Measurements from ENCODE around the gene NCKAP5. TPM values are rescaled to one million over a fixed set of nuclear protein-coding genes. Genes with fewer than 3 reads are reported as not detected.

NCKAP5 gene
- total and polyA plus RNA-seq, 2 of the 8 experiments (the other 6 are each of a cell fraction or from before 2014, with no cell fraction given), result 0.27 to 0.86 TPM

DNA sequence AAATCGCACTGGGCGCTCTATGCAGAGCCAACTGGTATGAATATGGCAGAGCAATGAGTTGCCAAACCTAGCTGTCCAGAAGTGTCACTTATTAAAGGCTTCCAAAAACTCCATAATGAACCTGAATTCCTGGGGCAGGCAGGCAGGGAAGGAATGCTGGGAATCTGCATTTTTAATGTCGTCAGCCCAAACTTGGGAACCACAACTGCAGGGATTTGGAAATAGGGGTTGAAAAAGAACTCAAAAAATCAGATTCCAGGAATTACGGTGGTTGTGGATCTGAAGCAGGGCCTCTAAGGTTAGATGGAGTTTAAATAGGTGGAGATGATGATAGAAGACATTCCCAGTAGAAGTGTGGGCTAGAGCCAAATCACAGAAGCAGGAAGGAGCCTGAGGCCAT, 15.0 kb downstream of the NCKAP5 start (continued):
- TF ChIP-seq, protein P1, sequence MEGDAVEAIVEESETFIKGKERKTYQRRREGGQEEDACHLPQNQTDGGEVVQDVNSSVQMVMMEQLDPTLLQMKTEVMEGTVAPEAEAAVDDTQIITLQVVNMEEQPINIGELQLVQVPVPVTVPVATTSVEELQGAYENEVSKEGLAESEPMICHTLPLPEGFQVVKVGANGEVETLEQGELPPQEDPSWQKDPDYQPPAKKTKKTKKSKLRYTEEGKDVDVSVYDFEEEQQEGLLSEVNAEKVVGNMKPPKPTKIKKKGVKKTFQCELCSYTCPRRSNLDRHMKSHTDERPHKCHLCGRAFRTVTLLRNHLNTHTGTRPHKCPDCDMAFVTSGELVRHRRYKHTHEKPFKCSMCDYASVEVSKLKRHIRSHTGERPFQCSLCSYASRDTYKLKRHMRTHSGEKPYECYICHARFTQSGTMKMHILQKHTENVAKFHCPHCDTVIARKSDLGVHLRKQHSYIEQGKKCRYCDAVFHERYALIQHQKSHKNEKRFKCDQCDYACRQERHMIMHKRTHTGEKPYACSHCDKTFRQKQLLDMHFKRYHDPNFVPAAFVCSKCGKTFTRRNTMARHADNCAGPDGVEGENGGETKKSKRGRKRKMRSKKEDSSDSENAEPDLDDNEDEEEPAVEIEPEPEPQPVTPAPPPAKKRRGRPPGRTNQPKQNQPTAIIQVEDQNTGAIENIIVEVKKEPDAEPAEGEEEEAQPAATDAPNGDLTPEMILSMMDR (IDR thresholded peaks at IDR 0.05; ENCODE audit: control extremely low read depth in 1 of 3, insufficient read depth in 1 of 3, low read depth in 1 of 3, low read length in 3 of 3), result no peak
- TF ChIP-seq BRCA1 (IDR thresholded peaks at IDR 0.05; ENCODE audit: low read depth, low read length), result no peak
